Measurements from ENCODE around the gene AIG1.

DNA sequence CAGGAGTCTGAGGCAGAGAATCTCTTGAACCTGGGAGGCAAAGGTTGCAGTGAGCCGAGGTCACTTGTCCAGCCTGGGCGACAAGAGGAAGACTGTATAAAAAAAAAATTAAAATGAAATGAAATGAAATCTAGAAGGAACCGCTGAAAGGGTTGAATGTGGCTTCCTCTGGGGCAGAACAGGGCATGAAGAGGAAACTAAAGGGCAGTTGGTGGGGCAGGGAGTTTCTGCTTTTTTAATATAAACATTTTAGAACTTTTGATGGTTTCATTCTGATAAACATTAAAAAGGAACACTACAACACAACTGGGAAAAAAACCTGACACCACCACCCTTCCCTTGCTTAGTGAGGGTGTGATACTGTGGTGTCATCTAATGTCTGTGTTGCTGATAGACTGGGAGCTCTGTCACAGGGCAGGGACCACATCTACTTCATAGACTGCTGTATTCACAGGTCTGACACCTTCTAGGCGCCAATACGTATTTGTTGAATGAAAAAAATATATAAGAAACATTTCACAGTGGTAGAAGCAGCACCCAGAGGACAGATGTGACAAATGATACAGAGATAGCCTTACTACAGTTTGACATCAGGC, 260.9 kb downstream of the AIG1 start:
- TF ChIP-seq EZH2phosphoT487 (IDR thresholded peaks at IDR 0.05; ENCODE audit: insufficient read depth, low read depth) (no peak), EZH2 (IDR thresholded peaks at IDR 0.05; ENCODE audit: insufficient read depth, poor library complexity, severe bottlenecking) (no peak)

All from GM23248 (cell line).